GM12864 (cell line): Measurements from ENCODE around the gene DBH.

Experiments
- DNase-seq: peaks from one replicate; pipeline ENCODE4 v3.0.0-alpha.2; 2011; ENCODE audit warnings: low read depth
- H3K4me3 ChIP-seq: 2 replicates; pipeline ENCODE4 v1.5.1; 2011; ENCODE audit warnings: mild to moderate bottlenecking, low read depth, low read length, control low read depth
- TF ChIP-seq, protein P1 (sequence below): IDR thresholded peaks from 2 replicates; pipeline ENCODE4 v1.5.1; 2011; ENCODE audit warnings: low read depth, mild to moderate bottlenecking, moderate library complexity, low read length, control low read depth, inconsistent platforms; ENCODE audit errors: missing control alignments

The DBH gene

DNA sequence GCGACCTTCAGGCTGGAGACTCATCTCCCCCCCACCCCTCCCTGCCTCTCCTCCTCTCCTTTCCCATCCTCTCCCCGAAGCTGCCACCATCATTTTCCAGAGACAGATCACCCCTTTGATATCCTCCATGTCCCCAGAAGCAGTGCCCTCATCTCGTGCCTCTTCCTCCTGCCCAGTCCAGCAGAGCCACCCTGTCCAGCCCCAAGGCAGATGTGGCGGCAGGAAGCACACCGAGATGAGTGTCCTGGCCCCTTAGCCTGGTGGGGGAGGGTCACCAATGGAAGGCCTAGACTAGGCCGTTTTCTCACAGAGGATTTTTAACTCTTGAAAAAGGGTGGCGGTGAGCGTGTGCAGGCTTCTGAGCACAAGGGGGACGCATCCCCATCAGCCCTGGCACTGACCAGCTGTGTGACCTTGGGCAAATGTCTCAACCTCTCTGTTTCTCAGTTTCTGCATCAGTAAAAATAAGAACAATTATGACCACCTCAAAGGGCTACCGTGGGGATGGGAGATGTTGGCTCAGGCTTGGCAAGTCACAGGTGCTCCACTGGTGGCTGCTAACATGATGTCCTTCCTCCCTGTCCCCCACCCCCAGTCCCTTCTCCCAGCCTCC lies 53.1 kb downstream of the DBH start:
- no peak overlapping the region for H3K4me3 ChIP-seq
- TF ChIP-seq, protein P1, sequence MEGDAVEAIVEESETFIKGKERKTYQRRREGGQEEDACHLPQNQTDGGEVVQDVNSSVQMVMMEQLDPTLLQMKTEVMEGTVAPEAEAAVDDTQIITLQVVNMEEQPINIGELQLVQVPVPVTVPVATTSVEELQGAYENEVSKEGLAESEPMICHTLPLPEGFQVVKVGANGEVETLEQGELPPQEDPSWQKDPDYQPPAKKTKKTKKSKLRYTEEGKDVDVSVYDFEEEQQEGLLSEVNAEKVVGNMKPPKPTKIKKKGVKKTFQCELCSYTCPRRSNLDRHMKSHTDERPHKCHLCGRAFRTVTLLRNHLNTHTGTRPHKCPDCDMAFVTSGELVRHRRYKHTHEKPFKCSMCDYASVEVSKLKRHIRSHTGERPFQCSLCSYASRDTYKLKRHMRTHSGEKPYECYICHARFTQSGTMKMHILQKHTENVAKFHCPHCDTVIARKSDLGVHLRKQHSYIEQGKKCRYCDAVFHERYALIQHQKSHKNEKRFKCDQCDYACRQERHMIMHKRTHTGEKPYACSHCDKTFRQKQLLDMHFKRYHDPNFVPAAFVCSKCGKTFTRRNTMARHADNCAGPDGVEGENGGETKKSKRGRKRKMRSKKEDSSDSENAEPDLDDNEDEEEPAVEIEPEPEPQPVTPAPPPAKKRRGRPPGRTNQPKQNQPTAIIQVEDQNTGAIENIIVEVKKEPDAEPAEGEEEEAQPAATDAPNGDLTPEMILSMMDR, result no peak
- no peak for DNase-seq

DNA sequence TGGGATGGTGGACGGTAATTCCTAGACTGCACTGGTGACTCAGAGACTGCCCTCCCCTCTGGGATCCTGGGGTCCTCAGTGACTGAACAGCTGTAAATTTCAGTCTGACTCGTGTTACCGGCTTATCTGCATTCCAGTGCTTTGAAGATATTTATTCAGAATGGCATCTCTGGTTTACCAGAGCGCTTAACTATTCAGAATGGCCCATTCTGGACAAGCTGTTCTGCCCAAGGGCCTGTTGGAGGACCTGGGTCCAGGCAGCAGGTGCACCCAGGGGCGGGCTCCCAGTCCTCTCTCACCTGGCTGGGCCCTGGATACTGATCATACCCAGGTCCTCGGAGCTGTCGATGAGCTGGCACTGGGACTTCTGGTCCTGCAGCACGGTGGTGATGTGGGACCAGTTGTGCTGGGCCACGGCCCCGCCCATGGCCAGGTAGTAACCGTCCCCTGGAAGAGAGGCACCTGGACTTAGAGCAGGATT lies 54.0 kb downstream of the DBH start:
- no peak for DNase-seq
- no peak overlapping the region for H3K4me3 ChIP-seq
- TF ChIP-seq, protein P1, result no peak

DNA sequence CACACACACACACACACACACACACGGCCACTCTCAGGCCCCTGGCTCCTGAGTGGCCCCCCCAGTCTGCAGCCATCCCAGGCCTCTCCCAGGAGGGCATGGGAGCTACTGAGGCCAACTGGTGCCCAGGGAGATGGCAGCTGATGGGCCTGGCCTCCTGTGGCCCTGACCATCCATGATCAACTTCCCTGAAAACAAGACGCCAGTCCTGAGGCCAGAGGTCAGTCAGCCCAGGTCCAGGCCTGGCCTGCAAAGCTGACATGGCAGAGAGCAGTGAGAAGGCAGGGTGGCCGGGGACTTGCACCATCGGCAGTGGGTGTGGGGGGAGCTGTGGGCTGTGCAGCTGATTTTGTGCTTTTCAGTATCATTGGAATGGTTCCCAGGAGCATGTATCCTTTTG lies 55.0 kb downstream of the DBH start:
- TF ChIP-seq, protein P1, result no peak
- no peak overlapping the region for H3K4me3 ChIP-seq
- no peak for DNase-seq

DNA sequence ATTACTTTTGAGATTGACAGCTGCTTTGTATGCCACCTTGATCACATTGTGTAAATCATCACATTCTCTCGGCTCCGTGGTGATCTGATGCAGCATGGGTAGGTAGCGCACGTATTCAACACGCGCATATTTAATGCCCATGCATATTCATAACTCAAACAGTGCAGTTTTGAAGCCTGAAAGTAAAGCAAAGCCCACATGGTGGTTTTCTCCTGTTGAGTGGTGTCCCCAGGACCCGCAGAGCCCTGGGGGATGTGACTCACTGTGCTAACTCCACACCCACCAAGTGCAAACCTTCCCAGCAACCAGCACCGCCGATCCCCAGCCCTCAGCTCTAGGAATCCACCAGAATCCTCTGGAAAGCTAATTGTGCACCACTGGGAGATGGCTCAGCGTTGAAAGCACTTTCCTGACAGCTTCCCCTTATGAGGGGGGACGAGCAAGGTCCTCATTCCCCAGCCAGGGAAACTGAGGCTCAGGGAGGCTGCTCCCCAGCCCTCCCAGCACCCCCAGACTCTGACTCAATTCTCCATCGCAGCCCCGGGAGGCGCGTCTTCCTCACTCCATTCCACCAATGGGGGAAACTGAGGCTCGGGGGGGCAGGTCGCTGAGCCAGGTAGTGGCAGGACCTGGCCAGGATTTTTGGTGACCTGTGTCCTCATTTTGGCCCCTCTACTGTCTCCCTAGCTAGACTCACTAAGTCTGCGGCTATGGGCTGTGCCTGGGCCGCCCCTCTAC lies 55.6 kb downstream of the DBH start:
- DNase-seq, result no peak
- TF ChIP-seq, protein P1, result no peak

DNA sequence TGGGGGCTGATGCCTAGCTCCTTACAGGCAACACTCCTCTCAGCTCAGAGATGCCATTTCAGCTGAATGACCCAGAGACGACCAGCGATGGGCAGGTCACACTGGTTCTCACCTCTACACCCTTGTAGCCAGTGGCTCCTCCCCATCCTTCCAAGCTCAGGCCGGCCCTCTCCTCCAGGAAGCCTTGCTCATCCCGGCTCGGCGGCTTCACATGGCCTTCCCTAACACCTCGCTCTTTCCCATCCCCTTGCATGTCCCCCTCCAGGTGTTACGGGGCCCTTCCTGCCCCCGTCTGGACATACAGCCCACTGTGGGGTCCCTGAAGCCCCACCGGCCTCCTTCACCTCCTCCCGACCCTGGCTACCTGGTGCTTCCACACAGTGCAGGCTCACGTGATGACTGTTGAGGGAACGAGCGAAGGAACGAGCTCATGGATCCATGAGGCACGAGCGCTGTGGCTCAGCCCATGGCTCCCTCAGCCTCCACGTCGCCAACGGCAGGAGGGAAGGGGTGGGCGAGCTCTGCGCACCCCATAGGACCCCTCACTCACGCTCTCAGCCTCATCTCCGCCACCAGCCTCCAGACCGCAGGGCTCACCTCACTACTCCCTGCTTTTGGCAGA lies 56.3 kb downstream of the DBH start:
- DNase-seq, result no peak
- TF ChIP-seq, protein P1, result no peak
- no peak overlapping the region for H3K4me3 ChIP-seq

More for the DNA sequence above, 55.6 kb downstream of the DBH start:
- no peak overlapping the region for H3K4me3 ChIP-seq

DNA sequence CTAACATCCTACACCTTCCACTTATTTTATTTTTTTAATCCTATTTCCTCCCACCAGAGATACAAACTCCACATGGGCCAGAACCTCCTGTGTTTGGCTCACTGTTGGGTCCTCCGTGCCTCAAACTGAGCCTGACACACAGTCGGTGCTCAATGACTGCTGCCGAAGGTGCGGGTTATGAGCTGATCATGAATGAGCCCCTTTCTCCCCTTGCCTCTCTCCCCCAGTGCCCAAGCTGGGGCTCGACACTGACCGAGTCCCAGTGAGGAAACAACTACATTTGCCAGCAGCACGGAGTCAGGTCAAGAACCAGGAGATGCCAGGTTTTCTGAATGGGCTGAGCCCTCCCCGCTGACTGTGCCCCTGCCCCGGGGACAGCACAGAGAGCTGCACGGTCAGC lies 57.0 kb downstream of the DBH start:
- TF ChIP-seq, protein P1, result no peak
- DNase-seq, result no peak
- no peak overlapping the region for H3K4me3 ChIP-seq
